ENCODE data around the gene MYO16. TPM values are rescaled to one million over a fixed set of nuclear protein-coding genes. Genes with fewer than 3 reads are reported as not detected.

The MYO16 gene
- total and polyA plus RNA-seq, 8 donors: 0.03 to 0.47 (median 0.16) TPM

GRCh38 chr13:109208522-109208921 lies 579.1 kb downstream of the MYO16 start:
- Histone ChIP-seq H3K27me3 (no peaks in the 10 kb centered on the region), H3K36me3 (no peaks in the 10 kb centered on the region), H3K4me3 (no peak overlapping the region), H3K9me3 (no peaks in the 10 kb centered on the region), H3K4me1 (no peaks in the 10 kb centered on the region), H3K27ac (no peak overlapping the region)
- FAIRE-seq (no peak), ATAC-seq (no peak), DNase-seq (no peak)
- WGBS, 2 donors: 54 to 81% methylated on average over 5 of the region's 5 CpGs
- TF ChIP-seq CTCF (IDR thresholded peaks at IDR 0.05): no peak
- intact Hi-C loops (cut with DNase I): no loop called here

GRCh38 chr13:109209526-109209925 lies 580.1 kb downstream of the MYO16 start:
- Histone ChIP-seq H3K9me3 (no peaks in the 10 kb centered on the region), H3K27ac (no peak overlapping the region), H3K27me3 (no peaks in the 10 kb centered on the region), H3K4me3 (no peak overlapping the region), H3K4me1 (no peaks in the 10 kb centered on the region), H3K36me3 (no peaks in the 10 kb centered on the region)
- FAIRE-seq (no peak), DNase-seq (no peak), ATAC-seq (no peak)
- intact Hi-C loops (cut with DNase I): no loop called here
- no peak for TF ChIP-seq CTCF (IDR thresholded peaks at IDR 0.05)
- 73 to 78% methylated on average over 2 of the region's 2 CpGs for WGBS, 2 donors

GRCh38 chr13:109211616-109212015 lies 582.2 kb downstream of the MYO16 start:
- intact Hi-C loops (cut with DNase I): no loop called here
- H3K9me3 ChIP-seq: no peaks in the 10 kb centered on the region
- FAIRE-seq: no peak
- ATAC-seq: no peak
- H3K4me1 ChIP-seq: no peaks in the 10 kb centered on the region
- 45 to 58% methylated on average over 2 of the region's 2 CpGs for WGBS, 2 donors
- TF ChIP-seq CTCF (IDR thresholded peaks at IDR 0.05): no peak
- H3K36me3 ChIP-seq: no peaks in the 10 kb centered on the region
- no peak overlapping the region for H3K27ac ChIP-seq
- no peak overlapping the region for H3K4me3 ChIP-seq
- no peaks in the 10 kb centered on the region for H3K27me3 ChIP-seq
- DNase-seq: no peak

- no peaks in the 10 kb centered on the region for H3K36me3 ChIP-seq
- intact Hi-C loops (cut with DNase I): no loop called here
- no peak overlapping the region for H3K4me3 ChIP-seq
- FAIRE-seq (no peak), ATAC-seq (no peak), DNase-seq (no peak)
- 81 to 85% methylated on average over 4 of the region's 4 CpGs for WGBS, 2 donors
- no peaks in the 10 kb centered on the region for H3K9me3 ChIP-seq
- H3K27ac ChIP-seq: no peak overlapping the region
- no peaks in the 10 kb centered on the region for H3K4me1 ChIP-seq
- H3K27me3 ChIP-seq: no peaks in the 10 kb centered on the region
- no peak for TF ChIP-seq CTCF (IDR thresholded peaks at IDR 0.05)
Measured at GRCh38 chr13:109212650-109213049, 583.2 kb downstream of the MYO16 start.

GRCh38 chr13:109213714-109214113 lies 584.3 kb downstream of the MYO16 start:
- no peak for FAIRE-seq
- H3K4me1 ChIP-seq: no peaks in the 10 kb centered on the region
- intact Hi-C loops (cut with DNase I): no loop called here
- no peaks in the 10 kb centered on the region for H3K36me3 ChIP-seq
- no peaks in the 10 kb centered on the region for H3K27me3 ChIP-seq
- DNase-seq: no peak
- H3K4me3 ChIP-seq: no peak overlapping the region
- no peaks in the 10 kb centered on the region for H3K9me3 ChIP-seq
- TF ChIP-seq CTCF (IDR thresholded peaks at IDR 0.05): no peak
- no peak overlapping the region for H3K27ac ChIP-seq
- 67 to 76% methylated on average over 5 of the region's 5 CpGs for WGBS, 2 donors
- ATAC-seq: no peak
